GM12878 (cell line): ENCODE measurements around the gene APELA. TPM values are rescaled to one million over a fixed set of nuclear protein-coding genes. Genes with fewer than 3 reads are reported as not detected.

Experiments
- ATF2 ChIP-seq: IDR thresholded peaks from 2 replicates; pipeline ENCODE4 v1.6.1; 2012; ENCODE audit warnings: low read length, inconsistent platforms
- BCL11A ChIP-seq: IDR thresholded peaks from 2 replicates; pipeline ENCODE4 v1.6.1; 2011; ENCODE audit warnings: low read depth, low read length
- CHD1 ChIP-seq: IDR thresholded peaks from 2 replicates; pipeline ENCODE4 v1.6.1; 2012; ENCODE audit warnings: low read depth, low read length, improper control_type of control experiment
- EP300 ChIP-seq, 2 experiments: fragments of 150-350 bp in 1 of 2; IDR thresholded peaks; 2 replicates each; pipeline ENCODE4 v1.6.1; 2011 to 2012; ENCODE audit warnings: low read depth in 2 of 2, low read length in 2 of 2, borderline replicate concordance in 1 of 2, improper control_type of control experiment in 1 of 2, inconsistent platforms in 1 of 2; ENCODE audit not compliant: control insufficient read depth in 1 of 2
- KDM1A ChIP-seq: fragments of 200-600 bp; sonication (generic); IDR thresholded peaks from 2 replicates; pipeline ENCODE4 v1.6.1; 2016; ENCODE audit warnings: borderline replicate concordance
- NKRF ChIP-seq: fragments of 450-650 bp; conservative IDR thresholded peaks from 2 replicates; pipeline ENCODE4 v1.6.1; 2017; ENCODE audit warnings: mild to moderate bottlenecking, moderate library complexity
- NR2C1 ChIP-seq: fragments of 450-650 bp; IDR thresholded peaks from 2 replicates; pipeline ENCODE4 v1.6.1; 2017; ENCODE audit warnings: antibody characterized with exemption, mild to moderate bottlenecking, moderate library complexity
- PAX5 ChIP-seq: IDR thresholded peaks from 2 replicates; pipeline ENCODE4 v1.6.1; 2011; ENCODE audit warnings: low read depth, low read length, borderline replicate concordance
- PRDM15 ChIP-seq: fragments of 450-650 bp; formaldehyde crosslinking; IDR thresholded peaks from 2 replicates; pipeline ENCODE4 v1.4.0; 2020; ENCODE audit warnings: mild to moderate bottlenecking, moderate library complexity
- RELB ChIP-seq: fragments of 450-650 bp; IDR thresholded peaks from 2 replicates; pipeline ENCODE4 v1.6.1; 2017; ENCODE audit warnings: low read depth, mild to moderate bottlenecking, moderate library complexity
- SIN3A ChIP-seq: IDR thresholded peaks from 2 replicates; pipeline ENCODE4 v1.6.1; 2012; ENCODE audit warnings: low read depth, low read length, improper control_type of control experiment
- SMAD5 ChIP-seq: IDR thresholded peaks from 2 replicates; pipeline ENCODE4 v1.6.1; 2016; ENCODE audit warnings: antibody characterized with exemption, low read depth
- STAT1 ChIP-seq: fragments of 450-650 bp; conservative IDR thresholded peaks from 2 replicates; pipeline ENCODE4 v1.6.1; 2014; ENCODE audit warnings: antibody characterized with exemption, mild to moderate bottlenecking
- SUZ12 ChIP-seq: fragments of 200-600 bp; sonication (generic); IDR thresholded peaks from one replicate; pipeline ENCODE4 v1.6.1; 2018; ENCODE audit warnings: antibody characterized with exemption, mild to moderate bottlenecking; ENCODE audit not compliant: unreplicated experiment
- TCF3 ChIP-seq: IDR thresholded peaks from 2 replicates; pipeline ENCODE4 v1.6.1; 2012; ENCODE audit warnings: low read depth, mild to moderate bottlenecking, low read length, borderline replicate concordance; ENCODE audit not compliant: insufficient read depth
- YBX1 ChIP-seq: fragments of 450-650 bp; IDR thresholded peaks from 2 replicates; pipeline ENCODE4 v1.6.1; 2016; ENCODE audit warnings: antibody characterized with exemption
- ZNF24 ChIP-seq: fragments of 450-650 bp; IDR thresholded peaks from 2 replicates; pipeline ENCODE4 v1.6.1; 2017; ENCODE audit warnings: antibody characterized with exemption, mild to moderate bottlenecking
- ZNF592 ChIP-seq: fragments of 450-650 bp; IDR thresholded peaks from 2 replicates; pipeline ENCODE4 v1.6.1; 2017; ENCODE audit warnings: mild to moderate bottlenecking, moderate library complexity
- polyA plus RNA-seq, 11 experiments: library from polyadenylated mRNA; depleted of rRNA in 4 of 11; unstranded in 6 of 11; stranded (reverse) in 5 of 11; fragments of >200 nt; fragmentation: Nextera tagmentation in 4 of 11; fragmentation: Illumina TruSeq in 1 of 11; extraction: Ambion mirVana in 4 of 11; extraction: Trizol in 1 of 11; gene quantifications; 1 replicate in 1 of 11; 2 replicates in 10 of 11; pipeline versions ENCODE4 v1.2.1 to v1.2.3, GENCODE V29; 2011 to 2016; ENCODE audit warnings: inconsistent platforms in 2 of 11, missing spikeins in 2 of 11, low read depth in 1 of 11
- total RNA-seq, 4 experiments: library from RNA; depleted of rRNA in 3 of 4; stranded (reverse); fragments of >200 nt in 3 of 4; fragmentation: Illumina TruSeq in 1 of 4; extraction: Trizol in 1 of 4; gene quantifications; 2 replicates each; pipeline versions ENCODE4 v1.2.1 to v1.2.3, GENCODE V29; 2013 to 2021

APELA gene
- total and polyA plus RNA-seq, 10 of the 15 experiments (the other 5 are each of a cell fraction or from before 2014, with no cell fraction given), result 0.79 to 6.9 (median 1.2) TPM

GRCh38 chr4:164892018-164892417 lies 15.0 kb downstream of the APELA start (continued):
- TF ChIP-seq KDM1A (no peak), SIN3A (no peak), EP300 (IDR thresholded peaks at IDR 0.05; ENCODE audit: borderline replicate concordance in 1 of 2, control insufficient read depth in 1 of 2, low read depth in 2 of 2, low read length in 2 of 2) (0 out of 4 replicates have a peak, but pooled peaks of 1 of the 2 experiments have one; percentile 33), CHD1 (no peak), NKRF (no peak), ZNF592 (no peak), PAX5 (peak; percentile 85; the same call in 1 of the 2 replicates), ATF2 (peak; percentile 39; the same call in 1 of the 2 replicates), STAT1 (no peak), BCL11A (no peak), PRDM15 (CRISPR knock-in tag) (no peak), SUZ12 (no peak), NR2C1 (no peak), YBX1 (no peak), SMAD5 (no peak), TCF3 (no peak), ZNF24 (no peak), RELB (peak; percentile 53)
